Uterus (tissue), 4 donors: ENCODE data around the gene SEC22C. TPM values are rescaled to one million over a fixed set of nuclear protein-coding genes. Genes with fewer than 3 reads are reported as not detected.

Experiments
- DNase-seq, 2 donors: peaks; one replicate each; pipeline ENCODE4 v3.0.0-alpha.2; 2019 to 2020
- H3K27ac ChIP-seq, 2 donors: fragments of 200-600 bp; sonication (generic); 1 replicate in 1 of 2; 2 replicates in 1 of 2; pipeline ENCODE4 v1.5.1; 2016 to 2018
- H3K27me3 ChIP-seq, 2 donors: fragments of 200-600 bp; sonication (generic); one replicate each; pipeline ENCODE4 v1.5.1; 2018 to 2019; ENCODE audit warnings: control low read depth in 1 of 2
- H3K36me3 ChIP-seq, 2 donors: fragments of 200-600 bp; sonication (generic); one replicate each; pipeline ENCODE4 v1.5.1; 2019; ENCODE audit warnings: control low read depth in 1 of 2
- H3K4me1 ChIP-seq, 2 donors: fragments of 200-600 bp; sonication (generic); one replicate each; pipeline ENCODE4 v1.5.1; 2018 to 2019; ENCODE audit warnings: control low read depth in 1 of 2
- H3K4me3 ChIP-seq, 2 donors: fragments of 200-600 bp; sonication (generic); 1 replicate in 1 of 2; 2 replicates in 1 of 2; pipeline ENCODE4 v1.5.1; 2018 to 2019; ENCODE audit warnings: mild to moderate bottlenecking in 1 of 2
- H3K9me3 ChIP-seq, 2 donors: fragments of 200-600 bp; sonication (generic); one replicate each; pipeline ENCODE4 v1.5.1; 2019; ENCODE audit warnings: control low read depth in 1 of 2
- POLR2A ChIP-seq, 2 donors: fragments of 450-650 bp; IDR thresholded peaks; one replicate each; pipeline ENCODE4 v1.6.1; 2016; ENCODE audit warnings: antibody characterized with exemption in 2 of 2, mild to moderate bottlenecking in 1 of 2, moderate library complexity in 1 of 2
- intact Hi-C: fragments of 100-400 bp; cut with DNase I; formaldehyde crosslinking; loops from one replicate; pipeline ENCODE4 v1.15.1; 2023; ENCODE audit warnings: low total_unique reads
- total RNA-seq, 4 donors: library from RNA; depleted of rRNA in 3 of 4; stranded (reverse); fragments of >200 nt in 3 of 4; gene quantifications; one replicate each; pipeline versions ENCODE4 v1.1.0 to v1.2.4, GENCODE V29; 2014 to 2023
- TF ChIP-seq, protein P1 (sequence below), 4 experiments: fragments of 200-600 bp in 2 of 4; fragments of 450-650 bp in 2 of 4; sonication (generic) in 2 of 4; IDR thresholded peaks; one replicate each; pipeline ENCODE4 v1.5.1; 2016 to 2019; ENCODE audit warnings: antibody characterized with exemption in 4 of 4, mild to moderate bottlenecking in 2 of 4, moderate library complexity in 1 of 4
- donor health status: DM: yes; HTN: yes; CAD: no.

Gene SEC22C
- total RNA-seq, 4 donors from 2014 or later: 49.7 to 82.6 (median 66.0) TPM

GRCh38 chr3:42546691-42547213, 35.0 kb downstream of the SEC22C start:
- DNase-seq: no peak
- Histone ChIP-seq H3K9me3 (no peaks in the 10 kb centered on the region), H3K4me3 (no peak overlapping the region), H3K36me3 (no peaks in the 10 kb centered on the region), H3K27me3 (no peaks in the 10 kb centered on the region), H3K27ac (no peak overlapping the region), H3K4me1 (no peaks in the 10 kb centered on the region)
- no peak for TF ChIP-seq POLR2A (IDR thresholded peaks at IDR 0.05)
- intact Hi-C loops: no loop called here

DNA sequence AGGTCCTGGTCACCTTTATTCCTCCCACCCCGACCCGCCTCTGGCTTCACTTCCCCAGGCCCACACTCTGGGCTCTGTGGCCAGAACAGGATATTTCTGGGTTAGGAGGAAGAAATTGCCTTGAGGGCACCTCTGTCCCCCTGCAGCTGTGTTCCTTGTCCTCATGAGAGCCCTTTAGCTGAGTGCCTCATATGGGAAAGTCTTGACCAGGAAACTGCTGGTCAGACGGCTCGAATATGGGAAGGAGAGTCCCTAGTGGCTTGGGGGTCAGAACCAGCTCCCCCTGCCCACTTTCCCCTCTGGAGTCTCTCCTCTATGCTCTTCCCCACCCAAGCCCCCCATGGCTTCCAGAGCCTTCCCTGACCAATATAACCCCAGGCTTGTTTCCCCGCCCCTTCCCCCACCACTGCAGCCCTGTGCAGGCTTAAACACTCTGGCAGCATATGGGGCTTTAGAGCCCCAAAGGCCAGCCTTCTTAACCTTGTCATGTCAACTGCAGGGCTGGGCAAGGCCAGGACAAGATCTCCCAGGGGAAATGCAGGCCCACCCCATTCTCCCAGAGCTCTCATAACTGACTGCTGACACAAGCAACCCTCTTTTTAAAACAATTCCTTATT, 36.4 kb downstream of the SEC22C start:
- Histone ChIP-seq H3K27me3 (no peaks in the 10 kb centered on the region), H3K27ac (peak overlapping the region in 1 of 2 donors; percentile 33), H3K36me3 (no peaks in the 10 kb centered on the region), H3K4me1 (no peaks in the 10 kb centered on the region), H3K9me3 (no peaks in the 10 kb centered on the region), H3K4me3 (no peak overlapping the region)
- TF ChIP-seq, protein P1, sequence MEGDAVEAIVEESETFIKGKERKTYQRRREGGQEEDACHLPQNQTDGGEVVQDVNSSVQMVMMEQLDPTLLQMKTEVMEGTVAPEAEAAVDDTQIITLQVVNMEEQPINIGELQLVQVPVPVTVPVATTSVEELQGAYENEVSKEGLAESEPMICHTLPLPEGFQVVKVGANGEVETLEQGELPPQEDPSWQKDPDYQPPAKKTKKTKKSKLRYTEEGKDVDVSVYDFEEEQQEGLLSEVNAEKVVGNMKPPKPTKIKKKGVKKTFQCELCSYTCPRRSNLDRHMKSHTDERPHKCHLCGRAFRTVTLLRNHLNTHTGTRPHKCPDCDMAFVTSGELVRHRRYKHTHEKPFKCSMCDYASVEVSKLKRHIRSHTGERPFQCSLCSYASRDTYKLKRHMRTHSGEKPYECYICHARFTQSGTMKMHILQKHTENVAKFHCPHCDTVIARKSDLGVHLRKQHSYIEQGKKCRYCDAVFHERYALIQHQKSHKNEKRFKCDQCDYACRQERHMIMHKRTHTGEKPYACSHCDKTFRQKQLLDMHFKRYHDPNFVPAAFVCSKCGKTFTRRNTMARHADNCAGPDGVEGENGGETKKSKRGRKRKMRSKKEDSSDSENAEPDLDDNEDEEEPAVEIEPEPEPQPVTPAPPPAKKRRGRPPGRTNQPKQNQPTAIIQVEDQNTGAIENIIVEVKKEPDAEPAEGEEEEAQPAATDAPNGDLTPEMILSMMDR (IDR thresholded peaks at IDR 0.05): no peak
- no peak for TF ChIP-seq POLR2A (IDR thresholded peaks at IDR 0.05)
- intact Hi-C loops: no loop called here
- no peak for DNase-seq

DNA sequence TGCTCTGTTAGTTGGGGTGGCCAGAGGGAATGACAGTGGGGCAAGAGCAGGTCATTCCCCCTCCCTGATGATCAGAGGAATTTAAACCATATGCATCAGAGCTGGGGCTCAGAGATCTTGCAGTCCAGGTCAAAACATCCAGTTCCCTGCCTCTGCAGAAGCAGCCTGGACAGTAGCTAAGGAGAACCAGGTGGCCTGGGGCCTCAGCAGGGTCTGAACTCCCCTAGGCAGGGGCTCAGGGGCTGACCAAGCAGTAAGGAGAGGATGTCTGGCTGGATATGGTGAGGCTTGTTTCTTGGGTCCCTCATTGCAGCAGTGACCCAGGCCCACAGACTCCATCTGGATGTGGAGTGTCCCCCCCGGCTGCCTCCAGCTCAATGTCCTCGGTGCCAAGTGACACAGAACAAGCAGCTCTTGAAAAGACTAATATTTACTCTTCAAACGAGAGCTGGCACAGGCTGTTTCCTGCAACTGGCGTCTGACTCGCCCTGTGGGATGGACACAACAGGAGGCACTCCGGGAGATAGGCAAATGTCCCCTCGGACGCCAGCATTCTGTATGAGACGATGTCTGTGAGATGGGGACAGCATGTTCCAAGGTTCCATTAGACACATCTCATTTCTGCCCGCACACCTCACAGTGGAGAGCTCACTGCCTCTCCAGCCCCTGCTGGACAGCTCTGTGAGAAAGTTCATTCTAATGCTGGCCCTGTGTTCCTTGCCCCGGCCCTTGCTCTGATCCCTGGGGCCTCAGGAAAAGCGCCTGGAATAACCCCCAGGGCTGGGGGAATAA, 37.1 kb downstream of the SEC22C start:
- no peak for TF ChIP-seq POLR2A (IDR thresholded peaks at IDR 0.05)
- Histone ChIP-seq H3K4me1 (no peaks in the 10 kb centered on the region), H3K4me3 (no peak overlapping the region), H3K27ac (peak overlapping the region in 1 of 2 donors; percentile 33), H3K9me3 (no peaks in the 10 kb centered on the region), H3K27me3 (no peaks in the 10 kb centered on the region), H3K36me3 (no peaks in the 10 kb centered on the region)
- intact Hi-C loops: no loop called here
- DNase-seq: peak in 1 of 2 donors; percentile 23

DNA sequence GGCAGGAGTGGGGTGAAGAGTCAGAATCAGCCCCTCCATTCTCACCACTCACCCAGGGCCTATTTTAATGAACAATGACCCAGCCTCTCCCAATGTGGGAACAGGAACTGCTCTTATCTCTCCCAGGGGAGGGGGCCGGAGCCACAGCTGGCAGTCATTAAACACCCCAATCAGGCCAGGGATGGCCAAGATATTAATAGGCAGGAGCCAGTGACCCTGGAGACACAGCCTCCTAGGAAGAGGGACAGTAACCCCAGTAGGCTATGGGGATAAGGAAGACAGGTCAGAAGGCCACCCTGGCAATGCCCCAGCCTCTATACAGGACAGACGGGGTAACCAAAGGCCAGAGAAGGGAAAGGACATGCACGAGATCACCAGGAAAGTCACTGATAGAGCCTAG, 40.7 kb downstream of the SEC22C start:
- Histone ChIP-seq H3K27ac (no peak overlapping the region), H3K4me3 (no peak overlapping the region), H3K27me3 (no peaks in the 10 kb centered on the region), H3K4me1 (no peaks in the 10 kb centered on the region), H3K36me3 (no peaks in the 10 kb centered on the region), H3K9me3 (no peaks in the 10 kb centered on the region)
- no peak for TF ChIP-seq POLR2A (IDR thresholded peaks at IDR 0.05)
- TF ChIP-seq, protein P1 (IDR thresholded peaks at IDR 0.05): no peak
- intact Hi-C loops: no loop called here
- DNase-seq: no peak

DNA sequence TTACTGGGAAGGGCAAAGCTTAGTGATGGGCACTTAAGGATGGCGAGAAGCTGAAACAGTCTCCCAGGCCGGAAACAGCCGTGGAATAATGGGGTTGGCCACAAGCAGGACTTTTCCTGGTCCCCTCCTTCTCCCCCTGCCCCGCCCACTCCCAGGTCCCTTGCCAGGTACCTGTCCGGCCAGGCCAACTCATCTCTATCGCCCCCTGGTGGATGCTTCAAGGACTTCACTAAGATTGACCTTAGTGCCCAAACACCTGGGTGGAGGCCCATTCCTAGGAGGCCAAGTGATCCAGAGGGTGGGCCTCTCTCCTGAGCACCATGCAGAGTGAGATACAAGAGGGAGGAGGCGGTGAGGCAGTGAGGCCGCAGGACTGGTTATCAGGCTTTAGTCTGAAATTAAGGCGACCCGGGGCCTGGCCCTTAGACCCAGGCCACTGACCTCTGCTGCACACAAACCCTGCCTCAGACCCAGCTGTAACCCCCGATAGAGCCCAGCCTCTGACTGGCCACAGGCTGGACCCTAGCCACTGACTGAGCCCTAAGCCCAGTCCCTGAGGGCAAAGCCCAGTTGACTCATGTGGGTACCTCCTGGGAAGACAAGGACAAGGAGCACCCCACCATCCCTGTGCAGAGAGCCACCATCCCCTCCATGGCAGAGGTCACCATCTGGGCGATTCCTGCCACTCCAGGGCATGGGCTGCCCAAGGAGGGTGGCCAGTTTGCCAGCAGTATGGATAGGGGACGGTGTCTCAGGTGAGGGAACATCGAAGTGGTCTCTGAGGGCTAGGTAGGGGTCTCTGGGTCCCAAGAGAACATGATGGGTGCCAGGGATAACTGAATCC, 41.7 kb downstream of the SEC22C start:
- H3K27ac ChIP-seq: no peak overlapping the region

More for the DNA sequence above, 41.7 kb downstream of the SEC22C start:
- Histone ChIP-seq H3K36me3 (no peaks in the 10 kb centered on the region), H3K27me3 (no peaks in the 10 kb centered on the region), H3K4me1 (no peaks in the 10 kb centered on the region), H3K9me3 (no peaks in the 10 kb centered on the region), H3K4me3 (no peak overlapping the region)
- no peak for TF ChIP-seq POLR2A (IDR thresholded peaks at IDR 0.05)
- TF ChIP-seq, protein P1 (IDR thresholded peaks at IDR 0.05): peak; percentile 25 to 51 (median 34)
- intact Hi-C loops: no loop called here
- DNase-seq: no peak
